ENCODE measurements around the gene TNC.

TNC gene

GRCh38 chr9:115086886-115087285 lies 31.1 kb downstream of the TNC start:
- DNase-seq (ENCODE audit: insufficient read length, low spot score) (no peak), FAIRE-seq (no peak)
- TF ChIP-seq POU2F2 (IDR thresholded peaks at IDR 0.05; ENCODE audit: low read depth, low read length): no peak

DNA sequence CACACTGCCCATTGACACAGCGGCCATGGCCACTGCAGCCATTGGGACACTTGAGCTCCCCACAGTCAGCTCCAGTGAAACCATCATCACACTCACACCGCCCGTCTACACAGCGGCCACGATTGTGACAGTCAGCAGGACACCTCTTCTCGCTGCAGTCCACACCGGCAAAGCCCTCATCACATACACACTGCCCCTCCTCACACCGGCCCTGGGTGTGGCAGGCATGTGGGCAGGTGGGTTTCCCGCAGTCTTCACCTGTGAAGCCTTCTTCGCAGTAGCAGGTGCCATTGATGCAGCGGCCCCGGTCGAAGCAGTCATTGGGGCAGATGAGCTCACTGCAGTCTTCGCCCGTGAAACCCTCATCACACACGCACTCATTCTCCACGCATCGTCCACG lies 31.5 kb downstream of the TNC start:
- no peak for DNase-seq (ENCODE audit: insufficient read length, low spot score)
- TF ChIP-seq POU2F2 (IDR thresholded peaks at IDR 0.05; ENCODE audit: low read depth, low read length) (no peak), POLR2A (IDR thresholded peaks at IDR 0.05; ENCODE audit: low read depth, low read length) (no peak), POLR2AphosphoS5 (IDR thresholded peaks at IDR 0.05; ENCODE audit: low read depth, low read length) (no peak), PAX5 (IDR thresholded peaks at IDR 0.05; ENCODE audit: insufficient read depth, low read length, severe bottlenecking) (no peak), SPI1 (IDR thresholded peaks at IDR 0.05; ENCODE audit: low read depth, low read length) (no peak), TAF1 (IDR thresholded peaks at IDR 0.05; ENCODE audit: low read depth, low read length) (no peak)
- FAIRE-seq: no peak

DNA sequence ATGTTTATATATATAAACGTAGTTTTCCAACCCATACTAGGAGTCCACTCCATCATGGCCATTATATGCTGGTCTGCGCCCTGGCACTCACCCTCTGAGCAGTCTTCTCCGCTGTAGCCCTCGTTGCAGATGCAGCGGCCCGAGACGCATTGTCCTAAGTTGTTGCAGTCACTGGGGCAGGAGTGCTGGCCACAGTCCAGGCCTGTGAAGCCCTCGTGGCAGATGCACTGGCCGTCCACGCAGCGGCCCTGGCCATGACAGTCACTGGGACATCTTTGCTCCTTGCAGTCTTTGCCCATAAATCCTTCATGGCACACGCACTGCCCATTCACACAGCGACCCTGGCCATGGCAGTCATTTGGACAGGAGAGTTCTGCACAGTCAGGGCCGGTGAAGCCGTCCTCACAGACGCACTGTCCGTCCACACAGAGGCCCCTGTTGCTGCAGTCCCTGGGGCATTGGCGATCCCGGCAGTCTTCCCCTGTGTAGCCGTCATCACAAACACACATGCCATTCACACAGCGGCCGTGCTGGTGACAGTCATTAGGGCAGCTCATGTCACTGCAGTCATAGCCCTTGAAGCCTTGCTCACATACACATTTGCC lies 32.1 kb downstream of the TNC start:
- no peak for TF ChIP-seq SPI1 (IDR thresholded peaks at IDR 0.05; ENCODE audit: low read depth, low read length)
- no peak for TF ChIP-seq TAF1 (IDR thresholded peaks at IDR 0.05; ENCODE audit: low read depth, low read length)
- no peak for TF ChIP-seq POU2F2 (IDR thresholded peaks at IDR 0.05; ENCODE audit: low read depth, low read length)
- no peak for TF ChIP-seq POLR2A (IDR thresholded peaks at IDR 0.05; ENCODE audit: low read depth, low read length)
- no peak for TF ChIP-seq POLR2AphosphoS5 (IDR thresholded peaks at IDR 0.05; ENCODE audit: low read depth, low read length)
- no peak for TF ChIP-seq PAX5 (IDR thresholded peaks at IDR 0.05; ENCODE audit: insufficient read depth, low read length, severe bottlenecking)
- no peak for FAIRE-seq
- no peak for DNase-seq (ENCODE audit: insufficient read length, low spot score)

- DNase-seq (ENCODE audit: insufficient read length, low spot score) (no peak), FAIRE-seq (no peak)
- TF ChIP-seq POLR2AphosphoS5 (IDR thresholded peaks at IDR 0.05; ENCODE audit: low read depth, low read length) (no peak), POLR2A (IDR thresholded peaks at IDR 0.05; ENCODE audit: low read depth, low read length) (no peak), POU2F2 (IDR thresholded peaks at IDR 0.05; ENCODE audit: low read depth, low read length) (no peak), SPI1 (IDR thresholded peaks at IDR 0.05; ENCODE audit: low read depth, low read length) (no peak), TAF1 (IDR thresholded peaks at IDR 0.05; ENCODE audit: low read depth, low read length) (no peak), PAX5 (IDR thresholded peaks at IDR 0.05; ENCODE audit: insufficient read depth, low read length, severe bottlenecking) (no peak)
These were observed 33.2 kb downstream of the TNC start for GRCh38 chr9:115084709-115085108.

DNA sequence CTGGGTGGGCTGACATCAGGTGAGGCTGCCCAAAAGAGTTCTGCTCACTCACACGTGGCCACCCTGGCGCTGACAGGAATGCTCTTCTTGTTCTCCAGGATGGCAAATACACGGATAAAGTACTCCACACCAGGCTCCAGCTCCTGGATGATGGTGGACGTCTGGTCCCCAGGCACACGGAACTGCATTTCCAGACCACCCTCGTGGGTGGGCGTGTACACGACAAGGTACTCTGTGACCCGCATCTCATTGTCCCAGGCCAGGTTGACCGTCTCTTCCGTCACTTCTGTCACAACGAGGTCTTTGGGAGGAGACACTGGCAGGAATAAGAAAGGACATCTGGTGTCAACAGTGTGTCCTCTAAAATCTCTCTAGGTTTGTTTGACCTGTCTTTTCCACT lies 33.8 kb downstream of the TNC start:
- FAIRE-seq (no peak), DNase-seq (ENCODE audit: insufficient read length, low spot score) (no peak)
- TF ChIP-seq POLR2AphosphoS5 (IDR thresholded peaks at IDR 0.05; ENCODE audit: low read depth, low read length) (no peak), SPI1 (IDR thresholded peaks at IDR 0.05; ENCODE audit: low read depth, low read length) (no peak), PAX5 (IDR thresholded peaks at IDR 0.05; ENCODE audit: insufficient read depth, low read length, severe bottlenecking) (no peak), POU2F2 (IDR thresholded peaks at IDR 0.05; ENCODE audit: low read depth, low read length) (no peak), TAF1 (IDR thresholded peaks at IDR 0.05; ENCODE audit: low read depth, low read length) (no peak), POLR2A (IDR thresholded peaks at IDR 0.05; ENCODE audit: low read depth, low read length) (no peak)

- FAIRE-seq (no peak), DNase-seq (ENCODE audit: insufficient read length, low spot score) (no peak)
- TF ChIP-seq POLR2AphosphoS5 (IDR thresholded peaks at IDR 0.05; ENCODE audit: low read depth, low read length) (no peak), POLR2A (IDR thresholded peaks at IDR 0.05; ENCODE audit: low read depth, low read length) (no peak), TAF1 (IDR thresholded peaks at IDR 0.05; ENCODE audit: low read depth, low read length) (no peak), SPI1 (IDR thresholded peaks at IDR 0.05; ENCODE audit: low read depth, low read length) (no peak), PAX5 (IDR thresholded peaks at IDR 0.05; ENCODE audit: insufficient read depth, low read length, severe bottlenecking) (no peak), POU2F2 (IDR thresholded peaks at IDR 0.05; ENCODE audit: low read depth, low read length) (no peak)
These were observed 37.7 kb downstream of the TNC start for GRCh38 chr9:115080242-115080641.

DNA sequence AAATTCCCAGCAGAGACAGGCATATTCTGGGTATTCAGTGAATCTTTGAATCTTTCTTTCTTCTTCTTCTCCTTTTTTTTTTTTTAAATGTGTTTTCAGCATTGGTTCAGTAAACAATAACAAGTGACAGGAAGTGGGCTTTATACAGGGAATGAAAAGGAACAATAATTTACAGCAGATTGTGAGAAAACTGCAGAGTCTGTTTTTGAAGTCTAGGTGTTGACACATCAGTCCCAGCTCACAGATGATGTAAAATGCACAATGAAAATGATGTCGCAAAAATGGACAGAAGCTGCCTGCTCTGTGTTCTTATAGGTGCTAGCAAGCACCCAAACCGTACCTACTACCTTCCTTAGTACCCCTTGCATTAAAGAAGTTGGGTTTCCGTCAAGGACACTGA lies 38.8 kb downstream of the TNC start:
- no peak for FAIRE-seq

DNA sequence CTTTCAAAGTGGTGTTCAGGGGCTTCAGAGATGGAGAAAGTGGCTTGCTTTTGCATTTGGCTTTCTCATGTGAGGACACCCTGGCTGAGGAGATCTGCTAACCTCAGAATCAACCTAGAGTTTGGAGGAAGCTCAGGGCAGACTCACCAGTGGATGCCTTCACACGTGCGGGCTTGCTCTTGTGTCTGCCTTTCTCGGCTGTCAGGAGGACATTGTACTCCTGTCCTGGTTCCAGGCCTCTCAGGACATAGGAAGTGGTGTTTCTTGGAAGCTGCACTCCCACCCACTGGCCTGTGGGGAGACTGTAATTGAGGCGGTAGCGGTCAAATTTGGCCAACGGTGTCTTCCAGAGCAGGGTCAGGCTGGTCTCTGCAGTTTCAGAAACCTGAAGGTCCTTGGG lies 44.5 kb downstream of the TNC start:
- TF ChIP-seq TAF1 (IDR thresholded peaks at IDR 0.05; ENCODE audit: low read depth, low read length) (no peak), SPI1 (IDR thresholded peaks at IDR 0.05; ENCODE audit: low read depth, low read length) (no peak), PAX5 (IDR thresholded peaks at IDR 0.05; ENCODE audit: insufficient read depth, low read length, severe bottlenecking) (no peak), POU2F2 (IDR thresholded peaks at IDR 0.05; ENCODE audit: low read depth, low read length) (no peak), POLR2AphosphoS5 (IDR thresholded peaks at IDR 0.05; ENCODE audit: low read depth, low read length) (no peak), POLR2A (IDR thresholded peaks at IDR 0.05; ENCODE audit: low read depth, low read length) (no peak)
- DNase-seq (ENCODE audit: insufficient read length, low spot score): no peak
- FAIRE-seq: no peak

More for the DNA sequence above, 38.8 kb downstream of the TNC start:
- DNase-seq (ENCODE audit: insufficient read length, low spot score): no peak
- TF ChIP-seq POLR2A (IDR thresholded peaks at IDR 0.05; ENCODE audit: low read depth, low read length): no peak
- no peak for TF ChIP-seq PAX5 (IDR thresholded peaks at IDR 0.05; ENCODE audit: insufficient read depth, low read length, severe bottlenecking)
- no peak for TF ChIP-seq POU2F2 (IDR thresholded peaks at IDR 0.05; ENCODE audit: low read depth, low read length)
- no peak for TF ChIP-seq TAF1 (IDR thresholded peaks at IDR 0.05; ENCODE audit: low read depth, low read length)
- TF ChIP-seq POLR2AphosphoS5 (IDR thresholded peaks at IDR 0.05; ENCODE audit: low read depth, low read length): no peak
- no peak for TF ChIP-seq SPI1 (IDR thresholded peaks at IDR 0.05; ENCODE audit: low read depth, low read length)

DNA sequence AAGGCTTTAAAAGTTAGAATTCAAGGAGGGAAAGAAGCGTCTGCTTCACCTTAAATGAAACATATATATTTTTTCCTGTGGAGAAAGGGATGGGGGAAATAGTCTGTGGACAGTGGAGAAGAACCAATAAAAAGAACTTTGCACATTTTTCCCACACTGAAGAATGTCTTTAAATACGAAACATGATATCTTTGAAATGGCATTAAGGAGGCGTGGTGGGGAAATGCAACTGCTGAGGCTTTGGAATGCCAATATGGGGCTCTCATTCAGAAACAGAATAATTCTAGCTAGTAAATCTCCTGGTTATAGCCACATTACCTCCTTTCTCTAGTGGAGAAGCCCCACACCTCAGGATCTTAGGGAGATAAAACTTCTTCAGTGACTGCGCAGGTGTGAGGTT lies 46.8 kb downstream of the TNC start:
- DNase-seq (ENCODE audit: insufficient read length, low spot score) (no peak), FAIRE-seq (no peak)
- TF ChIP-seq POLR2AphosphoS5 (IDR thresholded peaks at IDR 0.05; ENCODE audit: low read depth, low read length): no peak
- TF ChIP-seq POLR2A (IDR thresholded peaks at IDR 0.05; ENCODE audit: low read depth, low read length): no peak
- TF ChIP-seq POU2F2 (IDR thresholded peaks at IDR 0.05; ENCODE audit: low read depth, low read length): no peak
- TF ChIP-seq PAX5 (IDR thresholded peaks at IDR 0.05; ENCODE audit: insufficient read depth, low read length, severe bottlenecking): no peak
- TF ChIP-seq SPI1 (IDR thresholded peaks at IDR 0.05; ENCODE audit: low read depth, low read length): no peak
- TF ChIP-seq TAF1 (IDR thresholded peaks at IDR 0.05; ENCODE audit: low read depth, low read length): no peak

DNA sequence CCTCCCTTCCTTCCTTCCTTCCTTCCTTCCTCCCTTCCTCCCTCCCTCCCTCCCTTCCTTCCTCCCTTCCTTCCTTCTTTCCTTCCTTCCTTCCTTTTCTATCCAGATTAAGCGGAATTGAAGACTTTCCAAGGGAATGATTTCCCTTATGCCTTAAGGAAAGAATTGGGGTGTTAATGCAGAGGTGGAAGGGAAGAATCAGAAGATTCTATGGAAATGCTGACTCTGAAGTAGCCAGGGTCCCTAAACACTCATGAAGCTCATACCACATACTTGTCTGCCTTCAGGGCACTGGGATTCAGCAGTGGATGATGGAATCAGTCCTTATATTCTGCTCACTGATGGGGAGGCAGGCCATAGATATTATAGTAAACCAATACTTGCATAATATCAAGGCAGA lies 48.2 kb downstream of the TNC start:
- no peak for FAIRE-seq
- TF ChIP-seq POLR2A (IDR thresholded peaks at IDR 0.05; ENCODE audit: low read depth, low read length) (no peak), POU2F2 (IDR thresholded peaks at IDR 0.05; ENCODE audit: low read depth, low read length) (no peak), TAF1 (IDR thresholded peaks at IDR 0.05; ENCODE audit: low read depth, low read length) (no peak), SPI1 (IDR thresholded peaks at IDR 0.05; ENCODE audit: low read depth, low read length) (no peak), PAX5 (IDR thresholded peaks at IDR 0.05; ENCODE audit: insufficient read depth, low read length, severe bottlenecking) (no peak), POLR2AphosphoS5 (IDR thresholded peaks at IDR 0.05; ENCODE audit: low read depth, low read length) (no peak)
- no peak for DNase-seq (ENCODE audit: insufficient read length, low spot score)
